ENCODE measurements around the gene VKORC1L1.
"Not testable (repeated sequence)": the region's sequence is repeated elsewhere in the genome, so short reads cannot be mapped to it uniquely, and the experiment has no call there.

Gene VKORC1L1

GRCh38 chr7:65988503-65988902 is 115.6 kb downstream of the VKORC1L1 start:
- not testable (repeated sequence) for H3K36me3 ChIP-seq (ENCODE audit: control insufficient read depth, insufficient read depth, low read length); H3K4me1 ChIP-seq (ENCODE audit: control insufficient read depth, insufficient read depth, low read length); H3K9me3 ChIP-seq (ENCODE audit: control insufficient read depth, insufficient read depth, low read length); H3K9ac ChIP-seq (ENCODE audit: low read depth, low read length); H3K27me3 ChIP-seq (ENCODE audit: control insufficient read depth, insufficient read depth, low read length); H3K4me3 ChIP-seq (ENCODE audit: low read depth, low read length)

GRCh38 chr7:65989694-65990080 is 116.8 kb downstream of the VKORC1L1 start:
- H3K36me3 ChIP-seq (ENCODE audit: control insufficient read depth, insufficient read depth, low read length), result no peaks in the 10 kb centered on the region
- H3K4me3 ChIP-seq (ENCODE audit: low read depth, low read length), result no peak overlapping the region
- no peaks in the 10 kb centered on the region for H3K4me1 ChIP-seq (ENCODE audit: control insufficient read depth, insufficient read depth, low read length)
- no peak overlapping the region for H3K9ac ChIP-seq (ENCODE audit: low read depth, low read length)
- no peaks in the 10 kb centered on the region for H3K27me3 ChIP-seq (ENCODE audit: control insufficient read depth, insufficient read depth, low read length)
- H3K9me3 ChIP-seq (ENCODE audit: control insufficient read depth, insufficient read depth, low read length), result no peaks in the 10 kb centered on the region

DNA sequence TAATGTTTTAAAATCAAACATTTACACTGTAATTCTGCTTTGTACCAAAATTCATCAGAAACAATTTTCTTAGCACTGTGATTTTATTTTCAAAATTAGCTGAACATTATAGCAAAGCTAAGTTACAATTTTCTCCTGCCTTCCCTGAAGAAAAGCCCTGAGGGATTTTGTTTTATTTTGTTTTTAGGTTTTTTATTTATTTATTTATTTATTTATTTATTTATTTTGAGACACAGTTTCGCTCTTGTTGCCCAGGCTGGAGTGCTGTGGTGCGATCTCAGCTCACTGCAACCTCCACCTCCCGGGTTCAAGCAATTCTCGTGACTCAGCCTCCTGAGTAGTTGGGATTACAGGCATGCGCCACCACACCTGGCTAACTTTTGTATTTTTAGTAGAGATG is 119.0 kb downstream of the VKORC1L1 start:
- not testable (repeated sequence) for H3K4me3 ChIP-seq (ENCODE audit: low read depth, low read length); H3K36me3 ChIP-seq (ENCODE audit: control insufficient read depth, insufficient read depth, low read length); H3K9ac ChIP-seq (ENCODE audit: low read depth, low read length); H3K9me3 ChIP-seq (ENCODE audit: control insufficient read depth, insufficient read depth, low read length); H3K27me3 ChIP-seq (ENCODE audit: control insufficient read depth, insufficient read depth, low read length); H3K4me1 ChIP-seq (ENCODE audit: control insufficient read depth, insufficient read depth, low read length)

DNA sequence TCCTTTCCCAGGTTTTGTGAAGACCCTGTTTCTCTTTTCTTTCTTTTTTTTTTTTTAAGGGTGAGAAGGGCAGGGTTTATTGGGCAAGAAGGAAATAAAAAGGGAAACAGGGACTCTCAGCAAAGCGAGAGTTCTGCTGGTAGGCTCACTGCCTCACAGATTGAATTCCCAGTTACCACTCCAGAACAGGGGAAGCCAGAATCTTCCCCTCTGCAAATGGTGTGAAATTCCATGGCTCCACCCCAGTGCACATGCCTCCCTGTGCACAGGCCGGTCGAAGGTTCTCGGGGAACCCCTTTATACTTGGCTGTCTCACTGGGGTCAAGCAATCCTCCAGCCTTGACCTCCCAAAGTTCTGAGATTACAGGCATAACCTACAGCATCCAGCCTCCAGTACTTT is 119.7 kb downstream of the VKORC1L1 start:
- H3K9ac ChIP-seq (ENCODE audit: low read depth, low read length), result no peak overlapping the region
- no peaks in the 10 kb centered on the region for H3K27me3 ChIP-seq (ENCODE audit: control insufficient read depth, insufficient read depth, low read length)
- no peaks in the 10 kb centered on the region for H3K4me1 ChIP-seq (ENCODE audit: control insufficient read depth, insufficient read depth, low read length)
- no peaks in the 10 kb centered on the region for H3K36me3 ChIP-seq (ENCODE audit: control insufficient read depth, insufficient read depth, low read length)
- H3K4me3 ChIP-seq (ENCODE audit: low read depth, low read length), result no peak overlapping the region
- H3K9me3 ChIP-seq (ENCODE audit: control insufficient read depth, insufficient read depth, low read length), result no peaks in the 10 kb centered on the region

GRCh38 chr7:65994984-65995383 is 122.1 kb downstream of the VKORC1L1 start:
- not testable (repeated sequence) for H3K4me3 ChIP-seq (ENCODE audit: low read depth, low read length); H3K27me3 ChIP-seq (ENCODE audit: control insufficient read depth, insufficient read depth, low read length); H3K9me3 ChIP-seq (ENCODE audit: control insufficient read depth, insufficient read depth, low read length); H3K9ac ChIP-seq (ENCODE audit: low read depth, low read length); H3K36me3 ChIP-seq (ENCODE audit: control insufficient read depth, insufficient read depth, low read length); H3K4me1 ChIP-seq (ENCODE audit: control insufficient read depth, insufficient read depth, low read length)

DNA sequence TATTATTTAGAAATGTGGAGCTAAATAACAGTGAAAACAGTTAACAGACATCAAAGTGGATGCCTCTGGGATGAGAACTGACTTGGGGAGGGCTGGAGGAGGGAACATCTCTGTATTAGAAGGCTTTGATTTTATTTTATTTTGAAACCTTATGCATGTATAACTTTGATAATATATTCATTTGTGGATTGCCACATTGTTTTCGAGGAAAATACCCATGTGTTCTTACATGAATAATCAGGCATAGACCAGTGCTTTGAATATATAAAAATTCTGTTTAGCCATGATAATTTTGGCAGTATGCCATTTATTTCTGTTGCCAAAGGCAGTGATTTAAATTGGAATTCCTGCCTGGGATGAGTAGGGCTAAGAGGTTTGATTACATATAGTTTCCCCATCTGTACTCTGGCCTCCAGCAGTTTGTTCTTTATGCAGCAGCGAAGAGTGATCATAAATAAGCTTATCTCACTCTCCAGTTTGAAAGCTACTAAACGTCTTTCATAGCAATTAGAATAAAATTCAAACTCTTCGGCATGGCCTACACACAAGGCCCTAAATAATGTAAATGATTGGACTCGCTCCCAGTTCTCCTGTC is 128.0 kb downstream of the VKORC1L1 start:
- not testable (repeated sequence) for H3K9me3 ChIP-seq (ENCODE audit: control insufficient read depth, insufficient read depth, low read length); H3K4me1 ChIP-seq (ENCODE audit: control insufficient read depth, insufficient read depth, low read length); H3K4me3 ChIP-seq (ENCODE audit: low read depth, low read length); H3K9ac ChIP-seq (ENCODE audit: low read depth, low read length); H3K27me3 ChIP-seq (ENCODE audit: control insufficient read depth, insufficient read depth, low read length); H3K36me3 ChIP-seq (ENCODE audit: control insufficient read depth, insufficient read depth, low read length)

- H3K4me1 ChIP-seq (ENCODE audit: control insufficient read depth, insufficient read depth, low read length); H3K9ac ChIP-seq (ENCODE audit: low read depth, low read length); H3K9me3 ChIP-seq (ENCODE audit: control insufficient read depth, insufficient read depth, low read length); H3K36me3 ChIP-seq (ENCODE audit: control insufficient read depth, insufficient read depth, low read length); H3K27me3 ChIP-seq (ENCODE audit: control insufficient read depth, insufficient read depth, low read length); H3K4me3 ChIP-seq (ENCODE audit: low read depth, low read length): not testable (repeated sequence)
These were observed 132.3 kb downstream of the VKORC1L1 start for GRCh38 chr7:66005115-66005671.

GRCh38 chr7:66007232-66007631 is 134.4 kb downstream of the VKORC1L1 start:
- no peaks in the 10 kb centered on the region for H3K4me1 ChIP-seq (ENCODE audit: control insufficient read depth, insufficient read depth, low read length)
- no peaks in the 10 kb centered on the region for H3K9me3 ChIP-seq (ENCODE audit: control insufficient read depth, insufficient read depth, low read length)
- no peaks in the 10 kb centered on the region for H3K27me3 ChIP-seq (ENCODE audit: control insufficient read depth, insufficient read depth, low read length)
- H3K36me3 ChIP-seq (ENCODE audit: control insufficient read depth, insufficient read depth, low read length), result no peaks in the 10 kb centered on the region
- no peak overlapping the region for H3K4me3 ChIP-seq (ENCODE audit: low read depth, low read length)
- H3K9ac ChIP-seq (ENCODE audit: low read depth, low read length), result no peak overlapping the region

Data from iPS-15b (cell line).